Measurements from ENCODE around the gene RAD51AP1. TPM values are rescaled to one million over a fixed set of nuclear protein-coding genes. Genes with fewer than 3 reads are reported as not detected.

The RAD51AP1 gene
- total and polyA plus RNA-seq, 3 donors from 2014 or later = 17.0 to 21.9 (median 19.4) TPM

DNA sequence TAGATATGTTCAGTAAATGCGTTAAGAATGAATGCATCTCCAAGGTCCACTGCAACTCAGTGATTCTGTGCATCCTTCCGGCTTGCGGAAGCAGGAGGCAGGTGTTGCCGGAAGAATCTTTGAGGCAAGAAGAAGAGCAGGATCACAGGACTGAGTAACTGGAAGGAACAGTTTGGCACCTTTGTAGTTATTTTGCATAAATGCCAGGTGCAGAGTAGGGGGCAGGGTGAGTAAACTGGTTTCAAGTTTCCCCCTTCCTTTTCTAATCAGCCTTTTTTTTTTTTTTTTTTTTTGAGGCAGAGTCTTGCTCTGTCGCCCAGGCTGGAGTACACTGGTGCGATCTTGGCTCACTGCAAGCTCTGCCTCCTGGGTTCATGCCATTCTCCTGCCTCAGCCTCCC lies 45.6 kb downstream of the RAD51AP1 start:
- H3K9me3 ChIP-seq = no peaks in the 10 kb centered on the region
- TF ChIP-seq, protein P1, sequence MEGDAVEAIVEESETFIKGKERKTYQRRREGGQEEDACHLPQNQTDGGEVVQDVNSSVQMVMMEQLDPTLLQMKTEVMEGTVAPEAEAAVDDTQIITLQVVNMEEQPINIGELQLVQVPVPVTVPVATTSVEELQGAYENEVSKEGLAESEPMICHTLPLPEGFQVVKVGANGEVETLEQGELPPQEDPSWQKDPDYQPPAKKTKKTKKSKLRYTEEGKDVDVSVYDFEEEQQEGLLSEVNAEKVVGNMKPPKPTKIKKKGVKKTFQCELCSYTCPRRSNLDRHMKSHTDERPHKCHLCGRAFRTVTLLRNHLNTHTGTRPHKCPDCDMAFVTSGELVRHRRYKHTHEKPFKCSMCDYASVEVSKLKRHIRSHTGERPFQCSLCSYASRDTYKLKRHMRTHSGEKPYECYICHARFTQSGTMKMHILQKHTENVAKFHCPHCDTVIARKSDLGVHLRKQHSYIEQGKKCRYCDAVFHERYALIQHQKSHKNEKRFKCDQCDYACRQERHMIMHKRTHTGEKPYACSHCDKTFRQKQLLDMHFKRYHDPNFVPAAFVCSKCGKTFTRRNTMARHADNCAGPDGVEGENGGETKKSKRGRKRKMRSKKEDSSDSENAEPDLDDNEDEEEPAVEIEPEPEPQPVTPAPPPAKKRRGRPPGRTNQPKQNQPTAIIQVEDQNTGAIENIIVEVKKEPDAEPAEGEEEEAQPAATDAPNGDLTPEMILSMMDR (IDR thresholded peaks at IDR 0.05) = no peak
- TF ChIP-seq POLR2A (IDR thresholded peaks at IDR 0.05) = no peak
- H3K27ac ChIP-seq = no peak overlapping the region
- no peaks in the 10 kb centered on the region for H3K36me3 ChIP-seq (ENCODE audit: low read depth, missing control alignments)
- H3K4me1 ChIP-seq = no peaks in the 10 kb centered on the region
- no peaks in the 10 kb centered on the region for H3K27me3 ChIP-seq
- WGBS, 2 donors = 88 to 98% methylated on average over 6 of the region's 6 CpGs
- H3K4me3 ChIP-seq = no peak overlapping the region
- intact Hi-C loops (cut with DNase I; ENCODE audit: low total_unique reads) = no loop called here
- DNase-seq = no peak

DNA sequence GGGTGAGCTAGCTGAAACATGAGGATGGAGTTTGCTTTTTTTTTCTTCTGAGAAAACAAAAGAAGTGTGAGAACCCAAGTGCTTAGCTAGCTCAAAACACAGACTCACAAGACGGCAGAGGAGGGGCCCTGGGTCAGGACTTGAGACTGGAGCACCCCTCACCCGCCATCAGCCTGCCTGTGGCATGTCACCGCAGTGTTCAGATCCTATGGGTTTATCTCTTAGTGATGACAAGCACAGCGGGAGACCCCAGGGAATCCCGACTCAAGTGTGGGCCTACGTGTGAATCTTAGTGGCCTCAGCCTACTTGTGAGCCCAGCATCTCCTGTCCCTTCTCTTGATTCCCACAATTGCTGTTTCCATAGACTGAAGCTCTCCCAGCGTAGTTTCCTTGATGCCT lies 46.2 kb downstream of the RAD51AP1 start:
- intact Hi-C loops (cut with DNase I; ENCODE audit: low total_unique reads) = no loop called here
- no peaks in the 10 kb centered on the region for H3K36me3 ChIP-seq (ENCODE audit: low read depth, missing control alignments)
- TF ChIP-seq POLR2A (IDR thresholded peaks at IDR 0.05) = no peak
- TF ChIP-seq, protein P1 (IDR thresholded peaks at IDR 0.05) = no peak
- H3K9me3 ChIP-seq = no peaks in the 10 kb centered on the region
- no peaks in the 10 kb centered on the region for H3K27me3 ChIP-seq
- no peaks in the 10 kb centered on the region for H3K4me1 ChIP-seq
- WGBS, 2 donors = 83 to 88% methylated on average over 7 of the region's 7 CpGs
- no peak for DNase-seq
- no peak overlapping the region for H3K4me3 ChIP-seq
- no peak overlapping the region for H3K27ac ChIP-seq

DNA sequence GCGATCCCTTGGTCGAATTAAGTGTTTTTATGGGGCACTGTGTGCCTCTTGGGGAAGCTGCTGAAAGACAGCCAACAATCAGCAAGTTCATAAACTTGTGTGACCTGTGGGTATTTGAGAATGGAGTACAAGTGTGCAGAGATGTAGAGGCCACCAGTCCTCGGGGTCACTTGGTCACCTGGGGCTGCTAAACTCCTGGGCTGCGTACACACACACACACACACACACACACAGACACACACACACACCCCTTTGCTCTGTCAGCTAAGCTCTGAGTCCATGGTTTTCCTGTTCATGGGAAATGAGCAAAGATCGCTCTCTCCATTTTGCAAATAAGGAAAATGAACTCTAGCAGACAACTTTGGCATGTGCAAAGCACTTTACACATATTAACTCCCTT lies 47.8 kb downstream of the RAD51AP1 start:
- TF ChIP-seq, protein P1 (IDR thresholded peaks at IDR 0.05) = no peak
- TF ChIP-seq POLR2A (IDR thresholded peaks at IDR 0.05) = no peak
- no peaks in the 10 kb centered on the region for H3K27me3 ChIP-seq
- intact Hi-C loops (cut with DNase I; ENCODE audit: low total_unique reads) = no loop called here
- DNase-seq = no peak
- H3K9me3 ChIP-seq = no peaks in the 10 kb centered on the region
- H3K4me3 ChIP-seq = no peak overlapping the region
- no peaks in the 10 kb centered on the region for H3K4me1 ChIP-seq
- 70 to 76% methylated on average over 5 of the region's 5 CpGs for WGBS, 2 donors
- no peak overlapping the region for H3K27ac ChIP-seq
- H3K36me3 ChIP-seq (ENCODE audit: low read depth, missing control alignments) = no peaks in the 10 kb centered on the region

DNA sequence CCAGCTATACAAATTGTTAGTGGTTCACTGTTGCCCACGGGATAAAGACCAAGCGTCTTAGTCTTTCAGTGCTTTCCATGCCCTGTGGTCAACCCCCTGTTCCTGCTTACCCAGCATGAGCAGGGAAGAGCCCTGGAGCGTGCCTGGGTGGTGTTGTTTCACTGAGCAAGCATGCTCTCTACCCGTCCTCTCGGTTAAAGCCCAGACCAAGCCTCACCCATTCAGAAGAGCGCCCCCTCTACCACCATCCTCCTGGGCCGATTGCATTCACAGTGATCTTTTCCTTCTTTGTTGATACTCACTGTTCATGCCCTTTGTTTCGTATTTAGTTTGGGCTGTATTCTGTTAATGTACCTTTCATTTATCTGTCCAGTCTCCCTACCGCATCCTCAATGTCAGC lies 48.4 kb downstream of the RAD51AP1 start:
- Histone ChIP-seq H3K9me3 (no peaks in the 10 kb centered on the region), H3K36me3 (ENCODE audit: low read depth, missing control alignments) (no peaks in the 10 kb centered on the region), H3K4me3 (no peak overlapping the region), H3K27me3 (no peaks in the 10 kb centered on the region), H3K4me1 (no peaks in the 10 kb centered on the region), H3K27ac (no peak overlapping the region)
- TF ChIP-seq POLR2A (IDR thresholded peaks at IDR 0.05) = no peak
- TF ChIP-seq, protein P1 (IDR thresholded peaks at IDR 0.05) = no peak
- DNase-seq = no peak
- intact Hi-C loops (cut with DNase I; ENCODE audit: low total_unique reads) = no loop called here
- 69 to 70% methylated on average over 9 of the region's 9 CpGs for WGBS, 2 donors

DNA sequence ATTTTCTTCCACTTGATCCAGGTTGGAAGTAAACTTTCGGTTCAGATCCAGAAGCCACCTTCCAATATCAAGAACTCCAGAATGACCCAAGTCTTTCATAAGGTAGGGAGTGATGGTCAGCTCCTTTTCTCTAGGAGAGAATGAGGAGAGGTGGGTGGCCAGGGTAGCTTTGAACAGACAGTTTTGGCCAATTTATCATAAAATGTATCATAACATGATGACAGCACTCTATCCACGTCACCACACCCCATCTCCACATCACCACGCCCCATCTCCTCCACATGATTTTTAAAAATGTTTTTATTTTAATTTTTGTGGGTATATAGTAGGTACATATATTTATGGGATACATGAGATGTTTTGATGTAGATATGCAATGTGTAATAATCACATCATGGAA lies 50.2 kb downstream of the RAD51AP1 start:
- no peak overlapping the region for H3K27ac ChIP-seq
- TF ChIP-seq POLR2A (IDR thresholded peaks at IDR 0.05) = no peak
- TF ChIP-seq, protein P1 (IDR thresholded peaks at IDR 0.05) = no peak
- no peaks in the 10 kb centered on the region for H3K4me1 ChIP-seq
- no peaks in the 10 kb centered on the region for H3K27me3 ChIP-seq
- H3K4me3 ChIP-seq = no peak overlapping the region
- H3K36me3 ChIP-seq (ENCODE audit: low read depth, missing control alignments) = no peaks in the 10 kb centered on the region
- intact Hi-C loops (cut with DNase I; ENCODE audit: low total_unique reads) = no loop called here
- no peak for DNase-seq
- no peaks in the 10 kb centered on the region for H3K9me3 ChIP-seq
- 96 to 97% methylated on average over 3 of the region's 3 CpGs for WGBS, 2 donors
